HG02840 (cell line): ENCODE measurements around the gene MRPL36.

ENCODE experiments used
- ATAC-seq: cut with Tn5 transposase; IDR thresholded peaks from one replicate; pipeline ENCODE4 v1.9.1; 2021; ENCODE audit warnings: mild to moderate bottlenecking, moderate library complexity, moderate number of reproducible peaks; ENCODE audit not compliant: unreplicated experiment, low FRiP score

MRPL36 gene

GRCh38 chr5:1784197-1785050 lies 15.2 kb downstream of the MRPL36 start:
- ATAC-seq, result no peak

DNA sequence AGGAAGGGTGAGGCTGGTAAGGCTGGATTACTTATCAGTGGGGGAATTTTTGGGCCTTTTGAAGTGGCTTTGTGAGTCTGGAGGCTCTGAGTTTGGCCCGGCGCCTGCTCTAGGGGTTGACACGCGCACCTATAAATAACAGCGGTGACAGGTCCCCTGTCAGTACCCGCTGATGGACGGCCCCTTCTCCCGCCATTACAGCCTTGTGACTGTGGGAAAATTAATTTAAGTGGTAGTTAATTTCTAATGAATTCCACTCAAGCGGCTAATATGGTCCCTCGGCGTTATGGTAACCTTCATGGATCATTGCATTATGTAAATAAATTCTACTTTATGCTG lies 16.5 kb downstream of the MRPL36 start:
- ATAC-seq, result peak; percentile 58

GRCh38 chr5:1782385-1783215 lies 17.0 kb downstream of the MRPL36 start:
- ATAC-seq, result no peak

DNA sequence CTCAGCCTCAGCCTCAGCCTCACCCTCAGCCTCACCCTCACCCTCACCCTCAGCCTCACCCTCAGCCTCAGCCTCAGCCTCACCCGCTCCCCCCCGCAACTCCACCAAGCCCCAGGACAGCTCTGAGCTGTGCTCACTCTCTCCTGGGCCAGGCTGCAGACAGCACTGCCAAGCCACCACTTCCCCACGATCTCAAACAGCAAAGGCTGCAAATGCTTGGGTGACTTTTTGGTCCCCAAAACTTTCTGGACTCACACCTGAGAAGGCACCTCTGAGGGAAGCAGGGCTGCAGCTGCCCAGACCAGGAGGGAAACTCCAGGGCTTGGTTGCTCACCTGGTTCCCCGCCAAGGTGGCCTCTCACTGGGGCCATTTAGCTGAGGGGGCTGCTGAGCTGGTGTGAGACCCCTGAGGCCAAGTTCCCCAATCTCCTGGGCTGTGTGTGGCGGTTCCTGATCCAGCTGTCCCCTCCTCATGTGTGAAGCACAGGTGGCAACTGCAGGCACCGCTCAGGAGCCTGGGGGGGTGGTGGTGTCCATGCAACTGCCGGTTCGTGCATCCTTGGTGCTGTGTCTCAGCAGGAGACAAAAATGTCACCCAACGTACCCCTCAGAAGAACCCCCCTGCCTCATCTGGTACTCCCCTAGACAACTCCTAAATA lies 17.8 kb downstream of the MRPL36 start:
- ATAC-seq, result no peak

- ATAC-seq, result no peak
Measured at GRCh38 chr5:1781107-1781506, 18.5 kb downstream of the MRPL36 start.

GRCh38 chr5:1780614-1780930 lies 19.1 kb downstream of the MRPL36 start:
- ATAC-seq, result no peak

GRCh38 chr5:1779782-1780613 lies 19.6 kb downstream of the MRPL36 start:
- no peak for ATAC-seq

DNA sequence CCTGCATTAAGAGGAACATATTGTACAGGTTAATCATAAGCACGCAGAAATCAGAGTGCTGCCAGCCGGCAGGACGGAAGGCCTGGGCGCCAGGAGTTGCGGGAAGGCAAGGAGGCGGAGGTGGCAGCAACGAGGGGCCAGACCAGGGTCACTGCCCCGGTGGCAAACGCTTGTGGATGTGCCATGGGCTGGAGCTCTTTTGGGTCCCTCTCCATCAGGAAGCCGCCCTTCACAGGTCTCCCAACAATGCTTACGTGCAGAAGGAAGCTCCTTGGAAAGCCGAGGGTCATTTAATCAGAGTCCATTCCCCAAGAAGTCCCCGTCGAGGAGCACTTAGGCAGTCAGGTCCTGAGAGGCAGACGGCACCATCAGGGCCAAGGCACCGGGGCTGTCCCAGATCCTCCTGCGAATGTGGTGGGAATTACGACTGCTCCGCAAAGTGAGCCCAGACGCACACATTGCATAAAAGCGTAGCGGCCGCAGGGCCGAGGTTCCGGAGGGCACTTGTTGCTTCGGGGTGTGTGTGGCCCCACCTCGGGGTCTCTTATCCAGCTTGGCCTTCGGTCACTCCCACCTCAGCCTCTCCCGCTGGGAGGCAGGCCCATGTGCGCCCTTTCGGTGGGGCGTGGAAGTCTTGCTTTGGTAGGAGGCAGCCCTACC lies 20.5 kb downstream of the MRPL36 start:
- ATAC-seq, result no peak

GRCh38 chr5:1778138-1779020 lies 21.3 kb downstream of the MRPL36 start:
- no peak for ATAC-seq

GRCh38 chr5:1777281-1778137 lies 22.1 kb downstream of the MRPL36 start:
- ATAC-seq, result no peak

DNA sequence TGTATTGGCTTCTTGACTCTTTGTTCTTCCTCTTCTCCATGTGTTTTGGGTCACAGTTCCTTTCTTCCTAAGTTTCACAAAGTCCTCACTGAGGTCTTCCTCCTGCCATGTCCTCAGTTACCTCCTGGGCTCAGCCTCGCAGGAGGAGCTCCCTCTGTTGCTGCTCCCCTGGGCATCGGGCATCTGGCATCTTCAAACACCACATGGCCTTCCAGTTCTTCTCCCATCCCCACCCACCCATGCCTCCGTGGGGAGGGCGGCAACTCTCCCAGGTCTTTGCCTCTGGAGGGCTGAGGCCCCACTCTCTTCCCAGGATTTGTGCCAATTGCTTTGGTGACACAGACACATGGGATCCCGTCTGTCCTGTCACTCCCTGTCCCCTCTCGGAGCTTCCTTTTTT lies 22.8 kb downstream of the MRPL36 start:
- ATAC-seq, result no peak

GRCh38 chr5:1772634-1773033 lies 27.0 kb downstream of the MRPL36 start:
- ATAC-seq, result no peak

DNA sequence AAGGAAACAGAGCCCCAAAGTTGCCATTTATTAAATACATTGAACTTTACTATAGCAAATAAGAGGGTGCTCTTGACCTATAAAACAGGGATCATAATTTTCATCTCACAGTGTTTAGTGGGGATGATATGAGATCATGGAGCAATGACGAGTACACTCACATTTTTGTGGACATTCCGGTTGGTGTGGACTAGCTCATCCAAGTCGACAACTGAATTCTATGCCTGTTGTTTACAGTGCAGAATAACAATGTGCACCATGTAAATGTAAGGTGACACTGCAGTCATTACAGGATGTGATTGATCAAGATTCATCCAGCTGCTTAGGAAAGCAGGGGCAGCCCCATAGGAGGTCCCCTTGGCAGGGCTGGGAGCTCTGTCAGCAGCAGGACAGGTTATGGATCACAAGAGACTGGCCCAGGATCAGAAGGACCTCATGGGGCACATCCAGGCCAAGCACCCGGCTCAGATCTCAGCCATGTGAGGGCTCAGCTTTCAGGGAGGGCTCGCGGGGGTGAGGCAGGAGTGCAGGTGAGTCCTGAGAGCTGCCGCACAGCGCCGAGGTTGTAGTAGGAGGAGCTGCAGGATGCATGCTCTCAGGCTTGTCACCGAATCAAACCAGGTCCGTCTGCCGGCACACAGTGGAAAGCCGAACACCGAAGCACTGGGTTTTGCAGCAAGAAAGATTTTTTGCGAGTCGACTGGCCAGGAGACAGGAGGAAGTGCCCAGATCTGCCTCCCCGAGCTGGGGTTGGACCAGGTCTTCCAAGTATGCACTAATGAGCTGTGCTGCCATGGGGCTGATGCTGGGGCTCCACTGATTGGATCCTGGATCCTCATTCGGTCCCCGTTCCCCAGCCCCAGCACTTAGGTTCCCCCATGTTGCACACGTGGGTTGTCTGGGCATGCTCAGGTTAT lies 28.2 kb downstream of the MRPL36 start:
- no peak for ATAC-seq

- ATAC-seq, result no peak
Measured at GRCh38 chr5:1770443-1770802, 29.2 kb downstream of the MRPL36 start.

GRCh38 chr5:1769752-1770442 lies 29.7 kb downstream of the MRPL36 start:
- ATAC-seq, result no peak

DNA sequence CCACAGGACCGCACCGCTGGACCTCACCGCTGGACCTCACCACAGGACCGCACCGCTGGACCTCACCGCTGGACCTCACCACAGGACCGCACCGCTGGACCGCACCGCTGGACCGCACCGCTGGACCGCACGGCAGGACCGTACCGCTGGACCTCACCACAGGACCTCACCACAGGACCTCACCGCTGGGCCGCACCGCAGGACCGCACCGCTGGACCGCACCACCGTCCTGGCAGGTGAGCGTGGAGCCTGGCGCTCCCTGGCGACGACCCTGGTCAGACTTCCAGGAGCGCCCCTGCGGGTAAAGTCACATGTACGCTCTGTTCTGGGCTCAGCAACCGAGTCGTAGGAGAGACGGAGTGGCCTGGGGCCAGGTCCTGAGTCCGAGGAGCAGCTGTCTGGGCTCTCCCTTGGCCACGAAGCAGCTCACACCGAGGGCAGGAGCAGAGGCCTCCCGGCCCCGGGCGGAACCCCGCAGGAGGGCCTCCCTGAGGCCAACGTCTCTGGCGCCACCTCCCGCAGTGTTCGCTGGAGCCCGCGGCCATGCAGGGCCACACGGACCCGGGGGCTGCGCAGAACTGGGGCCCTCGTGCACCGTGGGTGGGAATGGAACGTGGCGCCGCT lies 30.5 kb downstream of the MRPL36 start:
- ATAC-seq, result no peak
